ENCODE data around the gene C13orf46.

GRCh38 chr13:114012141-114012540, 38.3 kb upstream of the C13orf46 start:
- TF ChIP-seq SUZ12 (IDR thresholded peaks at IDR 0.05; ENCODE audit: extremely low read depth, insufficient read depth, insufficient read length) (no peak), YY1 (IDR thresholded peaks at IDR 0.05; ENCODE audit: insufficient read depth, insufficient read length) (no peak), ZNF274 (IDR thresholded peaks at IDR 0.05; ENCODE audit: low read depth, low read length) (no peak)
